Lung (tissue), 12 donors: Measurements from ENCODE around the gene LMAN2. TPM values are rescaled to one million over a fixed set of nuclear protein-coding genes. Genes with fewer than 3 reads are reported as not detected.

Experiments
- ATAC-seq: fragments of 200-7000 bp; cut with Tn5 transposase; one replicate; pipeline ENCODE4 v1.9.1; 2020; ENCODE audit warnings: moderate number of reproducible peaks; ENCODE audit not compliant: insufficient read depth, low FRiP score
- DNase-seq, 3 donors: peaks; one replicate each; pipeline ENCODE4 v3.0.0-alpha.2; 2013 to 2017
- H3K27ac ChIP-seq, 2 donors: one replicate each; pipeline ENCODE4 v1.5.1; 2013; ENCODE audit warnings: mild to moderate bottlenecking in 2 of 2, moderate library complexity in 2 of 2, control low read depth in 1 of 2, inconsistent platforms in 1 of 2, low read depth in 1 of 2, low read length in 1 of 2
- H3K27me3 ChIP-seq, 3 donors: one replicate each; pipeline ENCODE4 v1.5.1; 2013; ENCODE audit warnings: low read length in 2 of 3; ENCODE audit not compliant: control insufficient read depth in 3 of 3, insufficient read depth in 3 of 3
- H3K36me3 ChIP-seq, 4 donors: one replicate each; pipeline ENCODE4 v1.5.1; 2013; ENCODE audit warnings: low read length in 4 of 4, mild to moderate bottlenecking in 1 of 4, moderate library complexity in 1 of 4; ENCODE audit not compliant: control insufficient read depth in 4 of 4, insufficient read depth in 4 of 4
- H3K4me1 ChIP-seq, 5 donors: one replicate each; pipeline ENCODE4 v1.5.1; 2013; ENCODE audit warnings: low read length in 5 of 5, mild to moderate bottlenecking in 2 of 5, moderate library complexity in 1 of 5; ENCODE audit not compliant: control insufficient read depth in 5 of 5, insufficient read depth in 5 of 5
- H3K4me3 ChIP-seq: one replicate; pipeline ENCODE4 v1.5.1; 2013; ENCODE audit warnings: mild to moderate bottlenecking, control low read depth, moderate library complexity
- H3K9ac ChIP-seq, 2 donors: one replicate each; pipeline ENCODE4 v1.5.1; 2013; ENCODE audit warnings: low read length in 2 of 2, control low read depth in 1 of 2; ENCODE audit not compliant: insufficient read depth in 1 of 2
- H3K9me3 ChIP-seq, 4 donors: one replicate each; pipeline ENCODE4 v1.5.1; 2013; ENCODE audit warnings: low read length in 3 of 4, mild to moderate bottlenecking in 1 of 4, moderate library complexity in 1 of 4; ENCODE audit not compliant: control insufficient read depth in 4 of 4, insufficient read depth in 3 of 4
- CTCF ChIP-seq: IDR thresholded peaks from 2 replicates; pipeline ENCODE4 v1.5.1; 2012; ENCODE audit warnings: mild to moderate bottlenecking; ENCODE audit errors: control extremely low read depth, extremely low read depth
- WGBS, 2 donors: extraction: QIAGEN DNeasy Blood & Tissue Kit; methylation state at CpG; one replicate each; pipeline ENCODE4 v1.1.7; 2013; 5-methylcytosine and 5-hydroxymethylcytosine counted together
- polyA plus RNA-seq, 2 donors: library from polyadenylated mRNA; stranded (reverse); fragments of 200-250 nt; gene quantifications; one replicate each; pipeline ENCODE4 v1.2.1, GENCODE V29; 2013
- total RNA-seq, 2 donors: library from RNA; depleted of rRNA in 1 of 2; stranded (reverse); fragments of >200 nt in 1 of 2; gene quantifications; one replicate each; pipeline ENCODE4 v1.2.1, GENCODE V29; 2014 to 2021
- donor health status: control.
- donor health status: control.
- donor health status: Bipolar disorder and iron deficiency.
- donor health status: healthy.
- donor health status: DM: yes; HTN: yes; CAD: no.

The LMAN2 gene
- total and polyA plus RNA-seq, 4 donors: 101 to 316 (median 181) TPM

GRCh38 chr5:177320879-177321278 is 30.6 kb downstream of the LMAN2 start:
- DNase-seq: no peak
- Histone ChIP-seq H3K9me3 (no peaks in the 10 kb centered on the region), H3K27me3 (no peaks in the 10 kb centered on the region), H3K4me1 (no peaks in the 10 kb centered on the region), H3K9ac (no peak overlapping the region), H3K27ac (no peak overlapping the region), H3K4me3 (no peak overlapping the region), H3K36me3 (peaks cover 0 to 4% (median 2%) of the 10 kb centered on the region in 4 donors)
- WGBS, 2 donors: 39 to 74% methylated on average over 7 of the region's 7 CpGs
- TF ChIP-seq CTCF: no peak
- no peak for ATAC-seq

DNA sequence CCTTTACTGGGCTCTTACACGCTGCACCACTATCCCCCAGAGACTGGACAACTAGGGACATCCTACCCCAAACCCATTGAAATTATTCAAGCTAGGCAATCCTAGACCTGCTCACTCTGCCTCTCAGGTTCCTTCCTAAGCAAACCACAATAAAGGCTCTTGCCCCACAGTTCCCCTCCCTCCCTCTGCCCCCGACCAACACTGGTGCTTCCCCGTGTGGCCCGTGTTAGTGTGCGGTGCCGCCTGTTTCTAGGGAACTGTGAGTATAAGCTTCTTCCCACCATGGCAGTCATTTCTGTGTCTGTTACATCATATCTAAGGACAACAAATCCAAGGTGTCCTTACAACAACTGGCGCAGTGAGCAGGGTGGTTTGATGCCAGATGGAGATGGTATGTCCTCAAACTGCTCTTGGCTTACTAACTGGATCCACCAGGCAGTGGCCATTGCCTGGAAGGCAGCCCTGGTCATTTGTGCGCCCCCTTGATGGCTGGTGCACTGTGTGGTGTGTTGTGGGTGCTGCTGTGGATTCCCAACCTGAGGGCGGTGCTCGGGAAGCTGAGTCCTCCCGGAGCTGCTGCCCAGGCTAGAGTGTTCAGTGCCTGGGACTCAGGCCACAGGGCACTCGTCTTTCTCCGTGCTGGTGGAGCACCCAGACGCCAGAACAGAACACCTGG is 31.4 kb downstream of the LMAN2 start:
- Histone ChIP-seq H3K36me3 (peaks cover 0 to 4% (median 2%) of the 10 kb centered on the region in 4 donors), H3K9me3 (no peaks in the 10 kb centered on the region), H3K9ac (no peak overlapping the region), H3K4me1 (no peaks in the 10 kb centered on the region), H3K4me3 (no peak overlapping the region), H3K27me3 (no peaks in the 10 kb centered on the region), H3K27ac (no peak overlapping the region)
- ATAC-seq (no peak), DNase-seq (no peak)
- TF ChIP-seq CTCF: no peak
- WGBS, 2 donors: 71 to 86% methylated on average over 14 of the region's 14 CpGs

- WGBS, 2 donors: 35 to 42% methylated on average over 7 of the region's 7 CpGs
- TF ChIP-seq CTCF: peak; percentile 80
- no peak overlapping the region for H3K27ac ChIP-seq
- H3K4me3 ChIP-seq: no peak overlapping the region
- H3K27me3 ChIP-seq: no peaks in the 10 kb centered on the region
- peaks cover 0 to 2% (median 0%) of the 10 kb centered on the region in 5 donors for H3K4me1 ChIP-seq
- H3K9me3 ChIP-seq: no peaks in the 10 kb centered on the region
- peak; percentile 57 to 72 (median 61) for DNase-seq
- H3K36me3 ChIP-seq: peaks cover 0 to 4% (median 2%) of the 10 kb centered on the region in 4 donors
- no peak overlapping the region for H3K9ac ChIP-seq
- ATAC-seq: no peak
Measured at GRCh38 chr5:177317959-177318377, 33.5 kb downstream of the LMAN2 start.
